GM23248 (cell line): Measurements from ENCODE around the gene PPP1R1A. TPM values are rescaled to one million over a fixed set of nuclear protein-coding genes. Genes with fewer than 3 reads are reported as not detected.
A peak's percentile ranks its signal among the peaks of the same experiment; 100 is the strongest.

Experiments used
- DNase-seq: peaks from one replicate; pipeline ENCODE4 v3.0.0-alpha.2; 2015
- H2AFZ ChIP-seq: fragments of 200-600 bp; sonication (generic); 2 replicates; pipeline ENCODE4 v1.6.1; 2016; ENCODE audit warnings: antibody characterized with exemption
- H3F3A ChIP-seq: fragments of 200-600 bp; sonication (generic); 2 replicates; pipeline ENCODE4 v1.6.1; 2016; ENCODE audit warnings: mild to moderate bottlenecking, antibody characterized with exemption, mixed run types; ENCODE audit not compliant: insufficient read depth
- H3K27ac ChIP-seq: fragments of 200-600 bp; sonication (generic); 2 replicates; pipeline ENCODE4 v1.5.1; 2016; ENCODE audit warnings: mild to moderate bottlenecking
- H3K27me3 ChIP-seq: fragments of 200-600 bp; sonication (generic); replicated peaks from 2 replicates; pipeline ENCODE4 v1.6.1; 2016; ENCODE audit warnings: mild to moderate bottlenecking; ENCODE audit not compliant: insufficient read depth
- H3K36me3 ChIP-seq: fragments of 200-600 bp; sonication (generic); 2 replicates; pipeline ENCODE4 v1.6.1; 2016; ENCODE audit warnings: low read depth, mild to moderate bottlenecking
- H3K4me1 ChIP-seq: fragments of 200-600 bp; sonication (generic); 2 replicates; pipeline ENCODE4 v1.6.1; 2016; ENCODE audit warnings: mild to moderate bottlenecking; ENCODE audit not compliant: insufficient read depth
- H3K4me2 ChIP-seq: fragments of 200-600 bp; sonication (generic); one replicate; pipeline ENCODE4 v1.6.1; 2016; ENCODE audit warnings: mild to moderate bottlenecking; ENCODE audit not compliant: unreplicated experiment
- H3K4me3 ChIP-seq: fragments of 200-600 bp; sonication (generic); 2 replicates; pipeline ENCODE4 v1.5.1; 2016; ENCODE audit warnings: mild to moderate bottlenecking
- H3K79me2 ChIP-seq: fragments of 200-600 bp; sonication (generic); 2 replicates; pipeline ENCODE4 v1.6.1; 2016; ENCODE audit warnings: mild to moderate bottlenecking; ENCODE audit not compliant: insufficient read depth
- H3K9ac ChIP-seq: fragments of 200-600 bp; sonication (generic); 2 replicates; pipeline ENCODE4 v1.6.1; 2016; ENCODE audit warnings: mild to moderate bottlenecking
- H3K9me2 ChIP-seq: fragments of 200-600 bp; sonication (generic); 2 replicates; pipeline ENCODE4 v1.6.1; 2016; ENCODE audit warnings: mixed run types, mild to moderate bottlenecking, moderate library complexity; ENCODE audit not compliant: insufficient read depth
- H3K9me3 ChIP-seq: fragments of 200-600 bp; sonication (generic); one replicate; pipeline ENCODE4 v1.6.1; 2017; ENCODE audit warnings: low read depth
- H4K20me1 ChIP-seq: fragments of 200-600 bp; sonication (generic); 2 replicates; pipeline ENCODE4 v1.6.0; 2016; ENCODE audit not compliant: insufficient read depth
- EZH2 ChIP-seq: fragments of 200-600 bp; sonication (generic); IDR thresholded peaks from 2 replicates; pipeline ENCODE4 v1.6.1; 2018; ENCODE audit warnings: antibody characterized with exemption, mild to moderate bottlenecking; ENCODE audit not compliant: insufficient read depth, poor library complexity, severe bottlenecking
- EZH2phosphoT487 ChIP-seq: fragments of 200-600 bp; sonication (generic); IDR thresholded peaks from 2 replicates; pipeline ENCODE4 v1.6.1; 2018; ENCODE audit warnings: antibody characterized with exemption, moderate library complexity, mild to moderate bottlenecking, low read depth; ENCODE audit not compliant: insufficient read depth
- WGBS, 2 experiments: methylation state at CpG; one replicate each; pipeline ENCODE4 v1.1.6; 2015 to 2017; ENCODE audit warnings: low lambda C conversion rate in 2 of 2, low coverage in 1 of 2; ENCODE audit errors: missing lambda C conversion rate in 2 of 2; 5-methylcytosine and 5-hydroxymethylcytosine counted together
- in situ Hi-C: fragments of 300-500 bp; cut with MboI; formaldehyde crosslinking; loops from 2 replicates; pipeline ENCODE4 v1.15.0; 2020
- polyA plus RNA-seq: library from polyadenylated mRNA; unstranded; fragments of >200 nt; fragmentation: Nextera tagmentation; extraction: Ambion mirVana; gene quantifications from 2 replicates; pipeline ENCODE4 v1.2.1, GENCODE V29; 2016
- total RNA-seq: library from RNA; depleted of rRNA; stranded (reverse); fragments of >200 nt; shearing (Covaris generic); gene quantifications from 2 replicates; pipeline ENCODE4 v1.2.3, GENCODE V29; 2014

Gene PPP1R1A
- total and polyA plus RNA-seq, 2 experiments from 2014 or later, result not detected

- 46 to 63% methylated on average over 1 of the region's 1 CpG for WGBS, 2 experiments
Observed at GRCh38 chr12:54558759-54559158, 29.7 kb downstream of the PPP1R1A start.

DNA sequence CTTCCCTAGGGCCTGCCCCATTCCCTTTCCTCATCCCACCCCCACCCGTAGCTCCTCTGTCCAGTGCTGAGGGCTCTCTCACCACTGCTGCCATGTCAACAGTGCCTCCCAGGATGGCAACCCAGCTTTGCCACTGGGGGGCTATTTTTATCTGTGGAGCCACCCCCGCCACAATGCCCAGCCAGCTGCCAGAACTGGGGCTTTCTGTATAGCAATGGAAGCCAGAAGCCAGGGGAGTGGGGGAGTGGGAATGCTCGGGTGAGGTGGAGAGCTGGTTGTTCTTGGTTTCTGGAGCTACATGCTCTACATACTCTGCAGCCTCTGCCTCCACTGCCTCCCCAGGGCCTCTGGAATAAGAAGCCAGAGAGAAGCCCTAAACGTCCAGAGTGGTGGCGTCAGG, 30.1 kb downstream of the PPP1R1A start:
- TF ChIP-seq EZH2phosphoT487 (no peak), EZH2 (no peak)
- no peak overlapping the region for H2AFZ ChIP-seq
- DNase-seq, result no peak
- no peaks in the 10 kb centered on the region for H3K36me3 ChIP-seq
- no peak overlapping the region for H3K9ac ChIP-seq
- H3K9me2 ChIP-seq, result no peaks in the 10 kb centered on the region
- no peak overlapping the region for H3K4me2 ChIP-seq
- H3K79me2 ChIP-seq, result no peaks in the 10 kb centered on the region
- peaks cover 22% of the 10 kb centered on the region for H3K27me3 ChIP-seq
- H3F3A ChIP-seq, result no peaks in the 10 kb centered on the region
- H3K9me3 ChIP-seq, result no peaks in the 10 kb centered on the region
- no peaks in the 10 kb centered on the region for H3K4me1 ChIP-seq
- WGBS, 2 experiments, result 51 to 58% methylated on average over 4 to 5 of the region's 5 CpGs
- H3K27ac ChIP-seq, result no peak overlapping the region
- in situ Hi-C loops, result no loop called here
- no peaks in the 10 kb centered on the region for H4K20me1 ChIP-seq
- H3K4me3 ChIP-seq, result no peak overlapping the region

More at GRCh38 chr12:54558759-54559158, 29.7 kb downstream of the PPP1R1A start:
- Histone ChIP-seq H3K79me2 (no peaks in the 10 kb centered on the region), H3K9ac (no peak overlapping the region), H3K4me2 (no peak overlapping the region), H3K27me3 (peaks cover 18% of the 10 kb centered on the region), H2AFZ (no peak overlapping the region), H3K4me3 (no peak overlapping the region), H3F3A (no peaks in the 10 kb centered on the region), H3K9me3 (no peaks in the 10 kb centered on the region), H3K36me3 (no peaks in the 10 kb centered on the region), H3K27ac (no peak overlapping the region), H3K9me2 (no peaks in the 10 kb centered on the region), H3K4me1 (no peaks in the 10 kb centered on the region), H4K20me1 (no peaks in the 10 kb centered on the region)
- in situ Hi-C loops, result no loop called here
- no peak for TF ChIP-seq EZH2phosphoT487
- no peak for TF ChIP-seq EZH2
- DNase-seq, result no peak

- Histone ChIP-seq H3K9me2 (no peaks in the 10 kb centered on the region), H3K9me3 (no peaks in the 10 kb centered on the region), H3K27ac (no peak overlapping the region), H3F3A (no peaks in the 10 kb centered on the region), H3K4me3 (no peak overlapping the region), H4K20me1 (no peaks in the 10 kb centered on the region), H3K27me3 (peaks cover 46% of the 10 kb centered on the region), H3K36me3 (no peaks in the 10 kb centered on the region), H2AFZ (no peak overlapping the region), H3K4me2 (no peak overlapping the region), H3K9ac (no peak overlapping the region), H3K4me1 (no peaks in the 10 kb centered on the region), H3K79me2 (no peaks in the 10 kb centered on the region)
- 29 to 36% methylated on average over 6 of the region's 6 CpGs for WGBS, 2 experiments
- in situ Hi-C loops, result no loop called here
- DNase-seq, result no peak
- TF ChIP-seq EZH2 (no peak), EZH2phosphoT487 (no peak)
Observed at GRCh38 chr12:54555670-54556257, 32.7 kb downstream of the PPP1R1A start.

DNA sequence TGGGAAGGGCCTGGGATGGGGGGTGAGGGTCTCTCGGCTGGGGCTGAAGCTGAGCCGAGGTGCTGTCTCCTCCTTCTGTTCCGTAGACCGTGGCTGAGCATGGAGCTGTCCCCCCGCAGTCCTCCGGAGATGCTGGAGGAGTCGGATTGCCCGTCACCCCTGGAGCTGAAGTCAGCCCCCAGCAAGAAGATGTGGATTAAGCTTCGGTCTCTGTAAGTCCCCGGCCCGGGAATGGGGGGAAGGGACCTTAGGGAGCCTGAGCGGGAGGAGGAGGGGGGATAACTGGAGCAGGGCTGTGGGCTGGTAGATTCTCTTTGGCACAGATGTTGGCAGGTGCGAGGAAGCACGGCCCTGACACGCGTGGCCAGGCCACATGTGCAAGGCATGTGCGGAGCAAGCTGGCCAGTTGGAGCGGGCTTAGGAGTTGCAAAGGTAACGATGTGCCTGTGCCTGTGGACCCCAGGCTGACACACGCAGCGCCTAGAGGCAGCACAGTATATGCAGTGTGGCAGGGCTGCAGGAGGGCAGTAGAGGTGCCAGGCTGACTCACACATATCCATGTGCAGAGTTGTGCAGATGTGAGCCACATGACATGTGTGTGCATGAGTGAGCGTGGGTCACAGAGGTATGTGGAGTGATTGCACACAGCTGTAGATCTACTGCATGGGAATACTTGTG, 38.5 kb downstream of the PPP1R1A start:
- TF ChIP-seq EZH2, result no peak
- TF ChIP-seq EZH2phosphoT487, result no peak
- in situ Hi-C loops, result no loop called here

More for the DNA sequence above, 38.5 kb downstream of the PPP1R1A start:
- no peaks in the 10 kb centered on the region for H3K36me3 ChIP-seq
- 5% methylated on average over 22 of the region's 22 CpGs for WGBS, 2 experiments
- peak overlapping the region; percentile 59 for H3K4me3 ChIP-seq
- DNase-seq, result peak; percentile 54
- peaks cover 81% of the 10 kb centered on the region for H3K27me3 ChIP-seq
- no peak overlapping the region for H3K9ac ChIP-seq
- H3K79me2 ChIP-seq, result no peaks in the 10 kb centered on the region
- peak overlapping the region; percentile 76 for H3K4me2 ChIP-seq
- no peaks in the 10 kb centered on the region for H3F3A ChIP-seq
- no peaks in the 10 kb centered on the region for H3K4me1 ChIP-seq
- H3K9me2 ChIP-seq, result no peaks in the 10 kb centered on the region
- H3K27ac ChIP-seq, result no peak overlapping the region
- H2AFZ ChIP-seq, result peak overlapping the region; percentile 63; the same call in 1 of the 2 replicates
- H3K9me3 ChIP-seq, result no peaks in the 10 kb centered on the region
- H4K20me1 ChIP-seq, result no peaks in the 10 kb centered on the region
